K562 (cell line): ENCODE measurements around the gene FKBP2. TPM values are rescaled to one million over a fixed set of nuclear protein-coding genes. Genes with fewer than 3 reads are reported as not detected.

Experiments
- BDP1 ChIP-seq: IDR thresholded peaks from 3 replicates; pipeline ENCODE4 v1.6.1; 2011; ENCODE audit not compliant: insufficient read length, insufficient read depth
- DPF2 ChIP-seq: fragments of 450-650 bp; IDR thresholded peaks from 2 replicates; pipeline ENCODE4 v1.6.1; 2016
- ERF ChIP-seq: fragments of 450-650 bp; formaldehyde crosslinking; IDR thresholded peaks from 2 replicates; pipeline ENCODE4 v1.4.0; 2020; ENCODE audit warnings: mild to moderate bottlenecking, mixed read lengths
- ETV1 ChIP-seq: fragments of 450-650 bp; conservative IDR thresholded peaks from 2 replicates; pipeline ENCODE4 v1.6.1; 2016; ENCODE audit warnings: missing genetic modification characterization, control low read depth, low read depth, missing compliant biosample characterization
- FOXO4 ChIP-seq: fragments of 450-650 bp; formaldehyde crosslinking; IDR thresholded peaks from 2 replicates; pipeline ENCODE4 v1.4.0; 2020; ENCODE audit warnings: mild to moderate bottlenecking, moderate library complexity
- GTF2E2 ChIP-seq: fragments of 200-800 bp; sonication (Bioruptor generic); IDR thresholded peaks from 2 replicates; pipeline ENCODE4 v1.6.1; 2016; ENCODE audit warnings: missing genetic modification characterization, missing compliant biosample characterization
- LEF1 ChIP-seq: fragments of 450-650 bp; IDR thresholded peaks from 2 replicates; pipeline ENCODE4 v1.6.1; 2016; ENCODE audit warnings: mild to moderate bottlenecking
- MAFF ChIP-seq: IDR thresholded peaks from 2 replicates; pipeline ENCODE4 v1.6.1; 2012; ENCODE audit warnings: low read length, improper control_type of control experiment
- MAFK ChIP-seq: IDR thresholded peaks from 2 replicates; pipeline ENCODE4 v1.6.1; 2011; ENCODE audit warnings: low read length, improper control_type of control experiment
- MCM7 ChIP-seq, 2 experiments: fragments of 450-650 bp; IDR thresholded peaks; 2 replicates each; pipeline ENCODE4 v1.6.1; 2016 to 2018
- MEF2D ChIP-seq: conservative IDR thresholded peaks from 2 replicates; pipeline ENCODE4 v1.6.1; 2016; ENCODE audit warnings: low read depth, missing genetic modification characterization, missing compliant biosample characterization
- MEIS2 ChIP-seq: fragments of 450-650 bp; IDR thresholded peaks from 2 replicates; pipeline ENCODE4 v1.6.1; 2014; ENCODE audit warnings: mild to moderate bottlenecking; ENCODE audit not compliant: partially characterized antibody
- PHF21A ChIP-seq: fragments of 450-650 bp; IDR thresholded peaks from 2 replicates; pipeline ENCODE4 v1.6.1; 2017; ENCODE audit warnings: low read depth, borderline replicate concordance
- SETDB1 ChIP-seq: IDR thresholded peaks from one replicate; pipeline ENCODE4 v1.6.1; 2012; ENCODE audit warnings: low read length, control low read depth, inconsistent platforms
- SREBF2 ChIP-seq: sonication (generic); formaldehyde crosslinking; IDR thresholded peaks from 2 replicates; pipeline ENCODE4 v1.4.0; 2020; ENCODE audit warnings: mild to moderate bottlenecking, missing genetic modification reagents
- SRSF7 ChIP-seq: fragments of 200-400 bp; formaldehyde crosslinking; optimal IDR thresholded peaks from 2 replicates; pipeline ENCODE3; 2017; ENCODE audit warnings: mild to moderate bottlenecking, low read depth, low read length
- STAG1 ChIP-seq: sonication (generic); formaldehyde crosslinking; IDR thresholded peaks from 2 replicates; pipeline ENCODE4 v1.5.0; 2020; ENCODE audit warnings: missing genetic modification reagents, borderline replicate concordance
- TBP ChIP-seq: optimal IDR thresholded peaks from 2 replicates; pipeline ENCODE3; 2011; ENCODE audit warnings: low read depth, low read length, improper control_type of control experiment
- TCF7L2 ChIP-seq: fragments of 150-350 bp; IDR thresholded peaks from 2 replicates; pipeline ENCODE4 v1.6.1; 2016; ENCODE audit warnings: low read depth, mild to moderate bottlenecking, low read length, moderate library complexity
- ZFP30 ChIP-seq: fragments of 250-450 bp; sonication (Bioruptor Pico); IDR thresholded peaks from 2 replicates; pipeline ENCODE4 v1.8.0; 2022; ENCODE audit warnings: moderate library complexity, mild to moderate bottlenecking, inconsistent platforms, borderline replicate concordance
- ZKSCAN8 ChIP-seq: fragments of 200-800 bp; sonication (Bioruptor generic); IDR thresholded peaks from 2 replicates; pipeline ENCODE4 v1.6.1; 2016; ENCODE audit warnings: missing genetic modification characterization, missing compliant biosample characterization
- ZNF197 ChIP-seq: fragments of 200-800 bp; sonication (Bioruptor generic); IDR thresholded peaks from 2 replicates; pipeline ENCODE4 v1.6.1; 2016; ENCODE audit warnings: low read depth, missing genetic modification characterization, missing compliant biosample characterization
- ZNF511 ChIP-seq: sonication (generic); formaldehyde crosslinking; IDR thresholded peaks from 2 replicates; pipeline ENCODE4 v1.8.0; 2022; ENCODE audit warnings: mild to moderate bottlenecking, missing genetic modification reagents
- ZNF655 ChIP-seq: fragments of 250-450 bp; sonication (Bioruptor Pico); IDR thresholded peaks from 2 replicates; pipeline ENCODE4 v1.5.0; 2021
- ZNF695 ChIP-seq: fragments of 450-650 bp; formaldehyde crosslinking; IDR thresholded peaks from 2 replicates; pipeline ENCODE4 v1.4.0; 2020; ENCODE audit warnings: mild to moderate bottlenecking, moderate library complexity
- polyA plus RNA-seq, 8 experiments: library from polyadenylated mRNA; depleted of rRNA in 4 of 8; stranded (reverse) in 5 of 8; unstranded in 3 of 8; fragments of >200 nt; fragmentation: Nextera tagmentation in 2 of 8; fragmentation: Illumina TruSeq in 1 of 8; extraction: Ambion mirVana in 2 of 8; extraction: Trizol in 1 of 8; gene quantifications; 2 replicates each; pipeline versions ENCODE4 v1.2.1 to v1.2.3, GENCODE V29; 2011 to 2014; ENCODE audit warnings: inconsistent platforms in 1 of 8, missing spikeins in 1 of 8
- total RNA-seq, 7 experiments: library from RNA; depleted of rRNA in 6 of 7; stranded (reverse); fragments of >200 nt in 6 of 7; fragmentation: Illumina TruSeq in 2 of 7; extraction: Trizol in 2 of 7; gene quantifications; 2 replicates each; pipeline versions ENCODE4 v1.2.1 to v1.2.3, GENCODE V29; 2011 to 2021; ENCODE audit warnings: low replicate concordance in 1 of 7
- TF ChIP-seq, protein P1 (sequence below): fragments of 250-450 bp; sonication (Bioruptor Pico); IDR thresholded peaks from 2 replicates; pipeline ENCODE4 v1.5.0; 2022; ENCODE audit warnings: mild to moderate bottlenecking

The FKBP2 gene
- total and polyA plus RNA-seq, 9 of the 15 experiments (the other 6 are each of a cell fraction or from before 2014, with no cell fraction given): 3.5 to 151 (median 58.1) TPM

DNA sequence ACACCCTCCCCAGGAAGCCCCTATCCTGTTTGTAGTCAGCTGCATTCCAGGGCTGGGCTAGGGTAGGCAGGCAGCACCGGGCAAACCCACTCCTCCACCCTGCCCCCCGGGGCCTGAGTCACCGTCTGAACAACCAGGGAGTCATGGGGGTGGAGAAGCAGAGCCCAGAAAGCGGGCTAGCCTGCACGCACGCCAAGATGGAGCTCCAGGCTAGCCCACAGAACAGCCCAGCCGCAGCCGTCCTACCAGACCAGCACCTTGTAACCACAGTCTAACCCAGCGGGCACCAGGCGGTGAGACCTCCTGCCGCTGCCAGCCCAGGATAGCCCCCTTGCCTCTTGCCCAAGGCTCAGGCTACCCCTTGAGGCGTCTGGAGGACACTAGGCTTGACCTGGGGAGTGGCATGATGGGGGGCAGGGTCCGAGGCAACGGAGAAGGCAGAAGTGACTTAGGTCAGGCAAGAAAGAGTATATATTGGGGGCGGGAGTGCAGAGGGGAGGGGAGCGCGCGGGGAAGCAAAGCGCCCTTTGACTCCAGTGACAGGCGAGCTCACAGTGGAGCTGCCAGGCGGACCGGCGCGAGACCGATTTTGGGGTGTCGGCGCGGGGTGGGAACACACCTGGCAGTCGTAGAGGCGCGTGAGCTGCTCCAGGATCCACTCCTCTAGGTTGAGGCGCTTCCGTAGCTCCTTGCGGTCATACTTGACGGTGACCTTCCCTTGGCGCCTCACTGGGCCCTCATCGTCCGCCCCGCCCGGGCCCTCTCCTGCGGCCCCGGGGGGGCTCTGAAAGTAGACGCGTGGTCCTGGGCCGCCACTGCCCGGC, 5.1 kb downstream of the FKBP2 start (continued):
- TF ChIP-seq ZNF511 (CRISPR knock-in tag) (no peak), LEF1 (0 out of 2 replicates have a peak, but pooled peaks have one; percentile 56), MAFK (no peak), ZNF655 (CRISPR knock-in tag) (no peak), SREBF2 (CRISPR knock-in tag) (no peak), FOXO4 (CRISPR knock-in tag) (no peak), MEIS2 (no peak), SETDB1 (no peak), ZNF695 (no peak), ZNF197 (no peak), ETV1 (tag) (0 out of 2 replicates have a peak, but pooled peaks have one; percentile 5), MEF2D (tag) (no peak), ERF (CRISPR knock-in tag) (peak; percentile 44; the same call in 1 of the 2 replicates), STAG1 (CRISPR knock-in tag) (no peak), GTF2E2 (tag) (no peak), BDP1 (no peak), ZFP30 (CRISPR knock-in tag) (no peak), TBP (peak; percentile 16), DPF2 (peak; percentile 73), MAFF (no peak), TCF7L2 (no peak), ZKSCAN8 (no peak), MCM7 (IDR thresholded peaks at IDR 0.05) (no peak), PHF21A (no peak), SRSF7 (no peak)
- TF ChIP-seq, protein P1, sequence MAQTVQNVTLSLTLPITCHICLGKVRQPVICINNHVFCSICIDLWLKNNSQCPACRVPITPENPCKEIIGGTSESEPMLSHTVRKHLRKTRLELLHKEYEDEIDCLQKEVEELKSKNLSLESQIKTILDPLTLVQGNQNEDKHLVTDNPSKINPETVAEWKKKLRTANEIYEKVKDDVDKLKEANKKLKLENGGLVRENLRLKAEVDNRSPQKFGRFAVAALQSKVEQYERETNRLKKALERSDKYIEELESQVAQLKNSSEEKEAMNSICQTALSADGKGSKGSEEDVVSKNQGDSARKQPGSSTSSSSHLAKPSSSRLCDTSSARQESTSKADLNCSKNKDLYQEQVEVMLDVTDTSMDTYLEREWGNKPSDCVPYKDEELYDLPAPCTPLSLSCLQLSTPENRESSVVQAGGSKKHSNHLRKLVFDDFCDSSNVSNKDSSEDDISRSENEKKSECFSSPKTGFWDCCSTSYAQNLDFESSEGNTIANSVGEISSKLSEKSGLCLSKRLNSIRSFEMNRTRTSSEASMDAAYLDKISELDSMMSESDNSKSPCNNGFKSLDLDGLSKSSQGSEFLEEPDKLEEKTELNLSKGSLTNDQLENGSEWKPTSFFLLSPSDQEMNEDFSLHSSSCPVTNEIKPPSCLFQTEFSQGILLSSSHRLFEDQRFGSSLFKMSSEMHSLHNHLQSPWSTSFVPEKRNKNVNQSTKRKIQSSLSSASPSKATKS (CRISPR knock-in tag): no peak
